ENCODE results near the gene TFDP2. TPM values are rescaled to one million over a fixed set of nuclear protein-coding genes. Genes with fewer than 3 reads are reported as not detected.

Gene TFDP2
- total and polyA plus RNA-seq, 2 experiments from 2014 or later: 150 to 410 TPM

DNA sequence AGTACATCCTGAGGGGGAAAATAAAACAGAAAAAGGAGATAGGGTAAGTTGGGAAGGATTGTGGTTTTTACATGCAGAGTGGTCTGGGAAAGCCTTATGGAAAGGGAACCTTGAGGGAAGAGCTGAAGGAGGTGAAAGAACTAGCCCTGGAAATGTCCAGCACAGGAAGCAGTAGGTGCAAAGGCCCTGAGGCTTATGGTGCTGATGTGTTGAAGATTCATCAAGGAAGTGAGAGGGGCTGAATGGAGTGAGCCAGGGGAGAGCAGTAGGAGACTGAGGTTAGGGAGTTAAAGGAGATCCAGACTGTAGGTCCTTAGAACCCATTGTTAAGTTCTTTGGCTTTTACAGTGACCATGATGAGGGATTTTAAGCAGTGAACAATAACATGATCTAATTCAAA, 239.9 kb downstream of the TFDP2 start:
- peaks cover 87% of the 10 kb centered on the region for H3K36me3 Mint-ChIP-seq (ENCODE audit: low read depth)
- no peak for DNase-seq (ENCODE audit: low spot score)
- Histone ChIP-seq H4K20me1 (replicated peaks; ENCODE audit: insufficient read depth) (peaks cover 7% of the 10 kb centered on the region; the same call in 1 of the 2 replicates), H3K9me2 (ENCODE audit: insufficient read depth) (no peaks in the 10 kb centered on the region), H2AFZ (no peak overlapping the region), H3K79me2 (replicated peaks; ENCODE audit: insufficient read depth) (0 out of 2 replicates have a peak, but pooled peaks cover 7% of the 10 kb centered on the region), H3F3A (replicated peaks; ENCODE audit: low read depth) (no peaks in the 10 kb centered on the region), H3K4me3 (no peak overlapping the region), H3K36me3 (ENCODE audit: insufficient read depth) (peaks cover 26% of the 10 kb centered on the region; the same call in 1 of the 2 replicates), H3K27ac (ENCODE audit: low read depth) (no peak overlapping the region), H3K4me1 (ENCODE audit: insufficient read depth) (no peaks in the 10 kb centered on the region), H3K27me3 (ENCODE audit: insufficient read depth) (no peaks in the 10 kb centered on the region), H3K4me2 (no peak overlapping the region)
- H3K4me1 Mint-ChIP-seq: no peaks in the 10 kb centered on the region
- H3K4me3 Mint-ChIP-seq: no peak overlapping the region
- no peak overlapping the region for H3K27ac Mint-ChIP-seq
- H3K9me3 Mint-ChIP-seq: peaks cover 6% of the 10 kb centered on the region; the same call in 2 of the 3 replicates
- TF ChIP-seq REST (IDR thresholded peaks at IDR 0.05; ENCODE audit: unreplicated experiment) (no peak), STAT1 (IDR thresholded peaks at IDR 0.05; ENCODE audit: unreplicated experiment) (no peak), JUNB (IDR thresholded peaks at IDR 0.05; ENCODE audit: unreplicated experiment) (no peak), ZNF114 (CRISPR knock-in tag; IDR thresholded peaks at IDR 0.05) (no peak), ETS1 (IDR thresholded peaks at IDR 0.05) (no peak), EZH2phosphoT487 (IDR thresholded peaks at IDR 0.05; ENCODE audit: unreplicated experiment) (no peak), ZNF331 (CRISPR knock-in tag; IDR thresholded peaks at IDR 0.05; ENCODE audit: low read depth) (no peak), CREB1 (CRISPR knock-in tag; IDR thresholded peaks at IDR 0.05; ENCODE audit: low read depth) (no peak), ZNF462 (CRISPR knock-in tag; IDR thresholded peaks at IDR 0.05) (no peak)
- H3K27me3 Mint-ChIP-seq (ENCODE audit: insufficient read depth, low read depth, poor library complexity): peaks cover 1% of the 10 kb centered on the region
- no peak for ATAC-seq

Data from GM23338 (cell line).